OCI-M2 (cell line): ENCODE measurements around the gene PTX3.

Source experiments
- DNase-seq: peaks from one replicate; lab custom pipeline; 2025; ENCODE audit not compliant: unreplicated experiment; lab: John Stamatoyannopoulos, UW

PTX3 gene

GRCh38 chr3:157471064-157471463 lies 34.4 kb downstream of the PTX3 start:
- DNase-seq, result no peak

GRCh38 chr3:157472648-157473047 lies 36.0 kb downstream of the PTX3 start:
- DNase-seq, result no peak

- no peak for DNase-seq
Measured at GRCh38 chr3:157475921-157476414, 39.3 kb downstream of the PTX3 start.

GRCh38 chr3:157477441-157477840 lies 40.8 kb downstream of the PTX3 start:
- DNase-seq, result no peak

GRCh38 chr3:157479464-157480243 lies 43.0 kb downstream of the PTX3 start:
- DNase-seq, result no peak

- DNase-seq, result no peak
Measured at GRCh38 chr3:157487339-157487738, 50.7 kb downstream of the PTX3 start.

GRCh38 chr3:157488144-157488543 lies 51.5 kb downstream of the PTX3 start:
- no peak for DNase-seq

- no peak for DNase-seq
Measured at GRCh38 chr3:157491136-157491535, 54.5 kb downstream of the PTX3 start.
